ENCODE results near the gene GFOD2. TPM values are rescaled to one million over a fixed set of nuclear protein-coding genes. Genes with fewer than 3 reads are reported as not detected.

GFOD2 gene
- polyA plus RNA-seq, 3 donors: 3.7 to 9.4 (median 3.8) TPM

DNA sequence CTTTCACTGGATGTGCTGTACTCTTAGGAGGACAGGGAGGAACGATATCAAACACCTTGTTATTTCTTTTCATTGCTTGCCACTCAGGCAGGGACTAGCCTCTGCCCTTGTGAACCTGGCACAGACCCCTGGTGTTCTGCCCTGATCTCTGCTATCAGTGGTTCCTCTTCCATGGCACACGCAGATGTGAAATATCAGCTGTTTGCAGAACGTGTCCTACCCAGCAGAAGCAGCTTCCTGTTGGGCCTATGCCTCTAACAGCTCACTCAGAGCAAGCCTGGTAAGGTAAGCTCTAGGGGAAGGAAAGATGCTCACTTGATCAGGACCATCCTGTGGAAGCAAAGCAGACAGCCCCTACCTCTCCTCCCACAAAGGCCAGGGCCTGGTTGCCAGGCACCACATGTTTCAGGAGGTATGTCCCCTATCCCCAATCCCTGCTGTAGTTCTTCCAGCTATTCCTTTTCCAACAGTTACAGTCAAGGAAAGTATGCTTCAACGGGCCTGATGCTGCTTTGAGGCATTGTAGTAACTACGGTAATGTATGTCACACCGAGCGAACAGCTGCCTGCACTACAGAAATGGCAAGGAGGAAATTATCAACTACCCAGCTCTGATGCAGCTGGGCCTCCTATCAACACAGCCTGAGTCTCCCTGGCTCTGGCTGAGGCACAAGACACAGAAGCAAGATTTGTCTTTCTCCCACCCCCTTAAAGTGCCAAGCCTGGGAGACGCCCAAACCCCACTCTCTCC, 41.3 kb upstream of the GFOD2 start:
- peaks cover 22 to 53% of the 10 kb centered on the region in 2 donors for H3K36me3 ChIP-seq (replicated peaks in 1 of 2; ENCODE audit: control insufficient read depth in 1 of 2, insufficient read depth in 2 of 2, low read length in 2 of 2)
- H3K27ac ChIP-seq (ENCODE audit: low read depth in 1 of 2, low read length in 2 of 2): no peak overlapping the region
- H4K20me1 ChIP-seq (ENCODE audit: insufficient read depth, low read length): peaks cover 17% of the 10 kb centered on the region
- no peak overlapping the region for H2AFZ ChIP-seq (ENCODE audit: insufficient read depth, low read depth, low read length, poor library complexity, severe bottlenecking)
- no peaks in the 10 kb centered on the region for H3K79me2 ChIP-seq (ENCODE audit: insufficient read depth, low read length)
- peaks cover 29 to 41% of the 10 kb centered on the region in 2 donors for H3K36me3 Mint-ChIP-seq
- intact Hi-C loops (cut with micrococcal nuclease): no loop called here
- H3K27me3 ChIP-seq (ENCODE audit: control insufficient read depth in 2 of 2, insufficient read depth in 2 of 2, low read length in 2 of 2): no peaks in the 10 kb centered on the region
- no peak for DNase-seq
- H3K9ac ChIP-seq (ENCODE audit: insufficient read depth, low read length, poor library complexity, severe bottlenecking): no peak overlapping the region
- peak overlapping the region in 3 of 7 donors; percentile 19 to 79 (median 28) for H3K27ac Mint-ChIP-seq
- TF ChIP-seq CTCF (IDR thresholded peaks at IDR 0.05): no peak
- H3K4me1 Mint-ChIP-seq: peaks cover 5% of the 10 kb centered on the region
- no peaks in the 10 kb centered on the region for H3K9me3 Mint-ChIP-seq
- H3K27me3 Mint-ChIP-seq (ENCODE audit: low read depth in 3 of 3): peaks cover 0 to 2% (median 0%) of the 10 kb centered on the region in 3 donors
- H3K4me3 Mint-ChIP-seq: no peak overlapping the region
- no peak overlapping the region for H3K4me3 ChIP-seq (replicated peaks in 1 of 3; ENCODE audit: low read depth in 2 of 3, low read length in 3 of 3)
- 59% methylated on average over 5 of the region's 8 CpGs for WGBS (ENCODE audit: insufficient coverage)
- no peaks in the 10 kb centered on the region for H3K4me1 ChIP-seq (ENCODE audit: control insufficient read depth in 1 of 2, insufficient read depth in 2 of 2, low read length in 2 of 2)
- no peak overlapping the region for H3K4me2 ChIP-seq (replicated peaks; ENCODE audit: extremely low read depth, low read length, poor library complexity, severe bottlenecking)
- no peaks in the 10 kb centered on the region for H3K9me3 ChIP-seq (replicated peaks in 1 of 2; ENCODE audit: control insufficient read depth in 1 of 2, insufficient read depth in 1 of 2, low read length in 2 of 2)

DNA sequence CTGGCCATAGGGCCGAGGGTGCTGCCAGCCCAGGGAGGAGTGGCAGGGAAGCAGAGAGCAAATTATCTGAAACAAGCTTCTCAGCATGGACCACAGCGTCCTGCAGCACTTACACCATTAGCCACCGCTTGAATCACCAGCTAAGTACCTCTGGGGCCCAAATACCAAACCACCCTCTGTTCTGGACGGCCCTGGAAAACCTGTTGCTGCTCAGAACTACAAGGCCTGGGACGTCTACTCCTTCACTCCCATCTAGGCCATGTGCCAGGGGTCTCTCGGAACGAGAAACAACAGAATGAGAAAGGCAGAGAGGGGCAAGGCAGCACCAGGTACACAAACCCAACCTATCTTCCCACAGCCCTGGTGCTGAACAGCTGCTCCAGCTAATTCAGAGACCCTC, 39.9 kb upstream of the GFOD2 start:
- no peaks in the 10 kb centered on the region for H3K9me3 Mint-ChIP-seq
- peaks cover 5% of the 10 kb centered on the region for H3K4me1 Mint-ChIP-seq

More for the DNA sequence above, 39.9 kb upstream of the GFOD2 start:
- WGBS (ENCODE audit: insufficient coverage): 95% methylated on average over 5 of the region's 7 CpGs
- H3K27me3 ChIP-seq (ENCODE audit: control insufficient read depth in 2 of 2, insufficient read depth in 2 of 2, low read length in 2 of 2): no peaks in the 10 kb centered on the region
- peak overlapping the region in 1 of 7 donors; percentile 17 for H3K27ac Mint-ChIP-seq
- peaks cover 33 to 50% of the 10 kb centered on the region in 2 donors for H3K36me3 Mint-ChIP-seq
- peaks cover 22 to 57% of the 10 kb centered on the region in 2 donors for H3K36me3 ChIP-seq (replicated peaks in 1 of 2; ENCODE audit: control insufficient read depth in 1 of 2, insufficient read depth in 2 of 2, low read length in 2 of 2)
- H3K4me3 Mint-ChIP-seq: no peak overlapping the region
- no peak for DNase-seq
- peaks cover 0 to 2% (median 0%) of the 10 kb centered on the region in 3 donors for H3K27me3 Mint-ChIP-seq (ENCODE audit: low read depth in 3 of 3)
- H2AFZ ChIP-seq (ENCODE audit: insufficient read depth, low read depth, low read length, poor library complexity, severe bottlenecking): no peak overlapping the region
- no peak overlapping the region for H3K4me2 ChIP-seq (replicated peaks; ENCODE audit: extremely low read depth, low read length, poor library complexity, severe bottlenecking)
- no peak overlapping the region for H3K27ac ChIP-seq (ENCODE audit: low read depth in 1 of 2, low read length in 2 of 2)
- H3K4me3 ChIP-seq (replicated peaks in 1 of 3; ENCODE audit: low read depth in 2 of 3, low read length in 3 of 3): no peak overlapping the region
- H3K4me1 ChIP-seq (ENCODE audit: control insufficient read depth in 1 of 2, insufficient read depth in 2 of 2, low read length in 2 of 2): no peaks in the 10 kb centered on the region
- H4K20me1 ChIP-seq (ENCODE audit: insufficient read depth, low read length): peaks cover 23% of the 10 kb centered on the region
- no peaks in the 10 kb centered on the region for H3K79me2 ChIP-seq (ENCODE audit: insufficient read depth, low read length)
- TF ChIP-seq CTCF (IDR thresholded peaks at IDR 0.05): no peak
- H3K9ac ChIP-seq (ENCODE audit: insufficient read depth, low read length, poor library complexity, severe bottlenecking): no peak overlapping the region
- intact Hi-C loops (cut with micrococcal nuclease): no loop called here
- H3K9me3 ChIP-seq (replicated peaks in 1 of 2; ENCODE audit: control insufficient read depth in 1 of 2, insufficient read depth in 1 of 2, low read length in 2 of 2): no peaks in the 10 kb centered on the region
